GM08714 (cell line): Measurements from ENCODE around the gene EGFL7.

Experiments
- H3K4me3 ChIP-seq: fragments of 200-500 bp; sonication (Bioruptor generic); 2 replicates; pipeline ENCODE4 v1.5.1; 2014; ENCODE audit warnings: mild to moderate bottlenecking, low read length, inconsistent platforms
- ZNF274 ChIP-seq: IDR thresholded peaks from 2 replicates; pipeline ENCODE4 v1.6.1; 2012; ENCODE audit warnings: mild to moderate bottlenecking, low read depth, low read length

Gene EGFL7

GRCh38 chr9:136662656-136663581 is at the start of gene EGFL7:
Gene EGFL7 (plus strand): TSS chr9:136662916. CDS start chr9:136668283, 5,367 bp downstream.
- no peak for TF ChIP-seq ZNF274
- no peak within 1 kb of the TSS for H3K4me3 ChIP-seq

GRCh38 chr9:136613824-136614371 is 48.8 kb upstream of the EGFL7 start:
- H3K4me3 ChIP-seq: no peak overlapping the region
- no peak for TF ChIP-seq ZNF274

GRCh38 chr9:136614372-136614922 is 48.3 kb upstream of the EGFL7 start:
- no peak for TF ChIP-seq ZNF274
- no peak overlapping the region for H3K4me3 ChIP-seq

- no peak for TF ChIP-seq ZNF274
- no peak overlapping the region for H3K4me3 ChIP-seq
Measured at GRCh38 chr9:136614967-136615623, 47.6 kb upstream of the EGFL7 start.

GRCh38 chr9:136615631-136616306 is 46.9 kb upstream of the EGFL7 start:
- H3K4me3 ChIP-seq: no peak overlapping the region
- no peak for TF ChIP-seq ZNF274

- H3K4me3 ChIP-seq: no peak overlapping the region
- no peak for TF ChIP-seq ZNF274
Measured at GRCh38 chr9:136616307-136616635, 46.4 kb upstream of the EGFL7 start.

- TF ChIP-seq ZNF274: no peak
- H3K4me3 ChIP-seq: no peak overlapping the region
Measured at GRCh38 chr9:136616948-136617695, 45.6 kb upstream of the EGFL7 start.

GRCh38 chr9:136617746-136618579 is 44.8 kb upstream of the EGFL7 start:
- TF ChIP-seq ZNF274: no peak
- H3K4me3 ChIP-seq: no peak overlapping the region

GRCh38 chr9:136618580-136619547 is 43.9 kb upstream of the EGFL7 start:
- no peak overlapping the region for H3K4me3 ChIP-seq
- TF ChIP-seq ZNF274: no peak

- no peak overlapping the region for H3K4me3 ChIP-seq
- no peak for TF ChIP-seq ZNF274
Measured at GRCh38 chr9:136619742-136620440, 42.8 kb upstream of the EGFL7 start.

GRCh38 chr9:136620441-136621018 is 42.2 kb upstream of the EGFL7 start:
- no peak overlapping the region for H3K4me3 ChIP-seq
- TF ChIP-seq ZNF274: no peak
